Cortex of kidney (tissue), 1 donor: ENCODE measurements around the gene IL6R.

ENCODE experiments used
- DNase-seq: peaks from one replicate; lab custom pipeline; 2025; lab: John Stamatoyannopoulos, UW

Gene IL6R

GRCh38 chr1:154427173-154428139 lies 22.3 kb downstream of the IL6R start:
- DNase-seq: no peak

- DNase-seq: no peak
Observed at GRCh38 chr1:154429118-154429517, 24.0 kb downstream of the IL6R start.

- DNase-seq: no peak
Observed at GRCh38 chr1:154429841-154430611, 24.9 kb downstream of the IL6R start.

- no peak for DNase-seq
Observed at GRCh38 chr1:154430903-154431302, 25.8 kb downstream of the IL6R start.

- no peak for DNase-seq
Observed at GRCh38 chr1:154431586-154432373, 26.6 kb downstream of the IL6R start.

GRCh38 chr1:154433161-154433764 lies 28.1 kb downstream of the IL6R start:
- DNase-seq: no peak

GRCh38 chr1:154434346-154435085 lies 29.4 kb downstream of the IL6R start:
- no peak for DNase-seq

GRCh38 chr1:154435599-154436200 lies 30.6 kb downstream of the IL6R start:
- no peak for DNase-seq

GRCh38 chr1:154436433-154436832 lies 31.3 kb downstream of the IL6R start:
- DNase-seq: no peak

GRCh38 chr1:154440036-154440804 lies 35.1 kb downstream of the IL6R start:
- DNase-seq: no peak

GRCh38 chr1:154441241-154441888 lies 36.2 kb downstream of the IL6R start:
- DNase-seq: no peak

- no peak for DNase-seq
Observed at GRCh38 chr1:154442006-154442740, 37.0 kb downstream of the IL6R start.

- no peak for DNase-seq
Observed at GRCh38 chr1:154443274-154444013, 38.3 kb downstream of the IL6R start.

- DNase-seq: no peak
Observed at GRCh38 chr1:154445040-154445472, 39.9 kb downstream of the IL6R start.

GRCh38 chr1:154446292-154446691 lies 41.1 kb downstream of the IL6R start:
- no peak for DNase-seq

- no peak for DNase-seq
Observed at GRCh38 chr1:154446789-154447188, 41.6 kb downstream of the IL6R start.

- DNase-seq: no peak
Observed at GRCh38 chr1:154448331-154448811, 43.2 kb downstream of the IL6R start.

- DNase-seq: no peak
Observed at GRCh38 chr1:154453161-154453560, 48.0 kb downstream of the IL6R start.
